Activated naive CD4-positive, alpha-beta T cell treated with anti-CD3 and anti-CD28 coated beads, Interleukin-2, amount 10 ng/mL, durations not matched to agents 7 days and 5 days (primary cell): ENCODE results near the gene AMIGO3.
A peak's percentile ranks its signal among the peaks of the same experiment; 100 is the strongest.

ENCODE experiments used
- CTCF ChIA-PET: fragments of 350-600 bp; sonication (Branson Sonifier 250); formaldehyde crosslinking; loops from one replicate; lab custom pipeline; 2021; ENCODE audit warnings: antibody characterized with exemption; lab: Charles Lee
- DNase-seq: peaks from one replicate; pipeline ENCODE4 v3.0.0-alpha.2; 2020
- H3K27ac Mint-ChIP-seq: one replicate; pipeline ENCODE4 v1.8.0; 2021; ENCODE audit warnings: mild to moderate bottlenecking, moderate library complexity, mixed read lengths
- H3K27me3 Mint-ChIP-seq: one replicate; pipeline ENCODE4 v1.8.0; 2021; ENCODE audit warnings: mild to moderate bottlenecking, mixed read lengths
- H3K36me3 Mint-ChIP-seq: one replicate; pipeline ENCODE4 v1.8.0; 2021; ENCODE audit warnings: mixed read lengths
- H3K4me1 Mint-ChIP-seq: one replicate; pipeline ENCODE4 v1.8.0; 2021; ENCODE audit warnings: mixed read lengths
- H3K4me3 Mint-ChIP-seq: one replicate; pipeline ENCODE4 v1.8.0; 2021; ENCODE audit warnings: mild to moderate bottlenecking, moderate library complexity, mixed read lengths
- H3K9me3 Mint-ChIP-seq: one replicate; pipeline ENCODE4 v1.8.0; 2021; ENCODE audit warnings: mixed read lengths

AMIGO3 gene

DNA sequence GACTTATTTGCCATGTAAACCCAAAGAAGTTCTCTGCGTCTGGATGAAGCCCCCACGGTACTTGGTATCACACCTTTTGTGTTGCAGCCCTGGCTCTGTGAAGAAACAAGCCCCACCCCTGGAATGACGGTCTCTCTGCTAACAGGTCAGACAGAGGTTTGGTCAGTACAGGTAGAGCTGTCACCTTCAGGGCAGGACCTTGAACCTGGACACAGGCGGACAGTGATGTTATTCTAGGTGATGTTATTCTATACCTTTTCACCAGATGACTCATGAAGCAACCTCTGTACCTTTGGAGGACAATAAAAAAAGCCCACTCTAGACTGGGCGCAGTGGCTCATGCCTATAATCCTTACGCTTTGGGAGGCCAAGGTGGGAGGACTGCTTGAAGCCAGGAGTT is 15.3 kb upstream of the AMIGO3 start:
- H3K9me3 Mint-ChIP-seq = no peaks in the 10 kb centered on the region
- H3K27me3 Mint-ChIP-seq = no peaks in the 10 kb centered on the region
- peaks cover 4% of the 10 kb centered on the region for H3K4me1 Mint-ChIP-seq
- no peak for DNase-seq
- H3K27ac Mint-ChIP-seq = no peak overlapping the region
- H3K36me3 Mint-ChIP-seq = peaks cover 45% of the 10 kb centered on the region
- CTCF ChIA-PET = interaction anchor here (1.3 kb wide), 1 partner anchor 104 kb away, joined by 3 read pairs; no protein-coding TSS in a partner anchor
- no peak overlapping the region for H3K4me3 Mint-ChIP-seq

DNA sequence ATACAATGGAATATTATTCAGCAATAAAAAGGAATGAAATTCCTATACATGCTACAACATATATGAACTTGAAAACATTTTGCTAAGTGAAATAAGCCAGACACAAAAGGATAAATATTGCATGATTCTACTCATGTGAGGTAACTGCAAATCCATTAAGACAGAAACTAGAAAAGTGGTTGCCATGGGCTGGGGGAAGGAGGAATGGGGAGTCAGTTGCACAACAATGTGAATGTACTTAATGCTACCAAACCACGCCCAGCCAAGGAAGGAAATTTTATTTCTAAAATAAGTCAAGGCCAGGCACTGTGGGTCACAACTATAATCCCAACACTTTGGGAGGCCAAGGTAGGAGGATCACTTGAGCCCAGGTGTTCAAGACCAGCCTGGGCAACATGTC is 14.1 kb upstream of the AMIGO3 start:
- CTCF ChIA-PET = no interaction called here

DNA sequence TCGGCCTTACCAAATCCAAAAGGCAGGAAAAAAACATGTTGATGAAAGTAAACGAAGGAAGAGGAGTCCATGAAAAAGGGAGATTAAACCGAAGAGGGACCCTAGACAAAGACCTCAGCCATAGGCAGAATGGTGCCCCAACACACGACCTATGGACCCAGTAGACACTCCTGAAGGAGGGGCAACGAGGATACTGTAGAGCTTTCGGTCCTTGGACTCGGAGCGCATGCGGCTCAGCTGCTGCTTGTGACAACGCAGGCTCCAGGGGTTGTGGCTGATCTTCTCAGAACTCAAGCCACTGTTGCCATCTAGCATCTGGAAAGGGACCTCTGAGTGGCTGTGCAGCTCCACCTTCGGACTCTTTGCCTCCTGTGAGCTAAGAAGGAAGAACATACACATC is 13.1 kb upstream of the AMIGO3 start:
- H3K27me3 Mint-ChIP-seq = no peaks in the 10 kb centered on the region
- peaks cover 35% of the 10 kb centered on the region for H3K36me3 Mint-ChIP-seq
- H3K27ac Mint-ChIP-seq = no peak overlapping the region
- H3K9me3 Mint-ChIP-seq = no peaks in the 10 kb centered on the region
- H3K4me3 Mint-ChIP-seq = no peak overlapping the region
- CTCF ChIA-PET = no interaction called here
- H3K4me1 Mint-ChIP-seq = no peaks in the 10 kb centered on the region
- DNase-seq = no peak

More for the DNA sequence above, 14.1 kb upstream of the AMIGO3 start:
- peaks cover 1% of the 10 kb centered on the region for H3K4me1 Mint-ChIP-seq
- no peaks in the 10 kb centered on the region for H3K9me3 Mint-ChIP-seq
- H3K36me3 Mint-ChIP-seq = peaks cover 41% of the 10 kb centered on the region
- DNase-seq = no peak
- no peaks in the 10 kb centered on the region for H3K27me3 Mint-ChIP-seq
- no peak overlapping the region for H3K4me3 Mint-ChIP-seq
- H3K27ac Mint-ChIP-seq = no peak overlapping the region

DNA sequence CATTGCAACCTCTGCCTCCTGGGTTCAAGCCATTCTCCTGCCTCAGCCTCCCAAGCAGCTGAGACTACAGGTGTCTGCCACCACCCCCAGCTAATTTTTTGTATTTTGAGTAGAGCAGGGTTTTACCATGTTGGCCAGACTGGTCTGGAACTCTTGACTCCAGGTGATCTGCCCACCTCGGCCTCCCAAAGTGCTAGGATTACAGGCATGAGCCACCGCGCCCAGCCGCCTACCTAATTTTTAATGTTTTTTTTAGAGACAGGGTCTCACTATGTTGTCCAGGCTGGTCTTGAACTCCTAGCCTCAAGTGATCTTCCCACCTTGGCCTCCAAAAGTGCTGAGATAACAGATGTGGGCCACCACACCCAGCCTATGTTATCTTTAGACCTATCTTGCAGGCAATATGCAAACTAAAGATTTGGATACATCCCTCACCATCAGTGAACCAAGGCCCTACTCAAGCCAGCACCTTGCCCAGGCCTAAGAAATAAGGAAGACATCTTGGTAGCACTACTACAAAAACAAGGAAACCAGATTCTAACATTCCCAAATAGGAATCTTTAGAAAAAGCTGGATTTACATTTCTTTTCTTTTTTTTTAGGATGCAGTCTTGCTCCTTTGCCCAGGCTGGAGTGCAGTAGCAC is 10.6 kb upstream of the AMIGO3 start:
- Mint-ChIP-seq H3K9me3 (no peaks in the 10 kb centered on the region), H3K4me3 (no peak overlapping the region)

DNA sequence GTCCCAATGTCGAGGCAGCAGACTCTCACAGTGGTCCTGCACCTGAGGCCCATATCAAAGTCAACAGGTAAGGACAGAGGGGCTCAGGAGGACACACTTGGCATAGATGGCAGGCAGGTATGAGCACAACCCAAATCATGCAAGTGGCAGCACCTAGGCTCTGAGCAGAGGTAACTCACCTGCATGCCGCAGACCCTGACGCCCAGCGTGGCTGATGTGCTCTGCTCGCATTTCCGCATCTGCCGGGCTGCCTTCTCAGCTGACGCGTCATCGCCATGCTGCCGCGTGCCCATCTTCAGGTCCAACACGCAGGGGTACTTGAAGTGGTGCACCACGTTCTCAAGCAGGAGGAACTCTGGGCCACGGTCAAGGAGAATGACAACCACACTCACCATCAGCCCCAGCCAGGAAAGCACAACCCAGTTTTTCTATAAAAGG is 8.5 kb upstream of the AMIGO3 start:
- H3K36me3 Mint-ChIP-seq = peaks cover 27% of the 10 kb centered on the region
- no peak for DNase-seq
- H3K4me1 Mint-ChIP-seq = peaks cover 14% of the 10 kb centered on the region
- no peaks in the 10 kb centered on the region for H3K9me3 Mint-ChIP-seq
- CTCF ChIA-PET = no interaction called here
- H3K4me3 Mint-ChIP-seq = no peak overlapping the region
- H3K27me3 Mint-ChIP-seq = peaks cover 3% of the 10 kb centered on the region
- H3K27ac Mint-ChIP-seq = no peak overlapping the region

More for the DNA sequence above, 10.6 kb upstream of the AMIGO3 start:
- CTCF ChIA-PET = interaction anchor here (1.1 kb wide), 1 partner anchor 9 kb away, joined by 3 read pairs; no protein-coding TSS in a partner anchor
- Mint-ChIP-seq H3K27ac (no peak overlapping the region), H3K4me1 (peaks cover under 1% of the 10 kb centered on the region), H3K36me3 (peaks cover 32% of the 10 kb centered on the region), H3K27me3 (no peaks in the 10 kb centered on the region)
- DNase-seq = no peak

DNA sequence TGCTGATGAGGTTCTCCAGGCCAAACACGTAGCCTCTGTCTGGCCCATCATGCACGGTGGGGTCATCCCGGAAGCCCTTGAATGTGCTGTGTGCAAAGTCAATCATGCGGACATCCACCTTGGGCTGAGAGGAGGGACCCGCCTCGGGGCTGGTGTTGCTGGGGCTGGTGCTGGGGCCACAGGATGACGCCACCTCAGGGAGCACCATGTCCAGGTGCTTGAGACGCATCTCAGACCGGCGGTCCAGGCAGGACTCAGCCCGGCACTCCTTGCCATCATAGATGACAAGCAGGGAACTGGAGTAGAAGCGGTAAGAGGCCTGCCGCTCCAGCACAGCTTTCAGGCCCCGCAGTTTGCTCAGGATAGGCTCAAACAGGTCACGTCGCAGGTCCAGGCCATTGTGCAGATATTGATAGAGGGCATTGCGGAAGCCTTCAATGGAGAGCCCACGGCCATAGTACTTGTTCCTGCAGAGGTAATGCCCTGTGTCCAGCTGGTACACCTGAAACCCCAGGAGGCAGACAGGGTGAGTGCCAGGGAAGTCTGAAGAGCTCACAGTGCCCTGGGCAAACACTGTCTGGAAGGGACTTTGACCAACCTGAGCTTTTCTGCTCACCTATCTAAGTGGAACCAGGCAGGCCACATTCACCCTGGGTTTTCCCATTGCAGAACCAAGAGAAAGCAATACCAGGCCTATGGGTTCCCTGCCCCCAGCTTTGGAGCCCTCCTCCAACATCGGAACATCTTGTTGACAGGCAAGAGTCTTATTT is 7.9 kb upstream of the AMIGO3 start:
- no peak overlapping the region for H3K4me3 Mint-ChIP-seq
- peaks cover 20% of the 10 kb centered on the region for H3K4me1 Mint-ChIP-seq
- peaks cover 25% of the 10 kb centered on the region for H3K36me3 Mint-ChIP-seq
- no peak for DNase-seq
- peaks cover 3% of the 10 kb centered on the region for H3K27me3 Mint-ChIP-seq
- no peak overlapping the region for H3K27ac Mint-ChIP-seq
- no peaks in the 10 kb centered on the region for H3K9me3 Mint-ChIP-seq
- CTCF ChIA-PET = no interaction called here

DNA sequence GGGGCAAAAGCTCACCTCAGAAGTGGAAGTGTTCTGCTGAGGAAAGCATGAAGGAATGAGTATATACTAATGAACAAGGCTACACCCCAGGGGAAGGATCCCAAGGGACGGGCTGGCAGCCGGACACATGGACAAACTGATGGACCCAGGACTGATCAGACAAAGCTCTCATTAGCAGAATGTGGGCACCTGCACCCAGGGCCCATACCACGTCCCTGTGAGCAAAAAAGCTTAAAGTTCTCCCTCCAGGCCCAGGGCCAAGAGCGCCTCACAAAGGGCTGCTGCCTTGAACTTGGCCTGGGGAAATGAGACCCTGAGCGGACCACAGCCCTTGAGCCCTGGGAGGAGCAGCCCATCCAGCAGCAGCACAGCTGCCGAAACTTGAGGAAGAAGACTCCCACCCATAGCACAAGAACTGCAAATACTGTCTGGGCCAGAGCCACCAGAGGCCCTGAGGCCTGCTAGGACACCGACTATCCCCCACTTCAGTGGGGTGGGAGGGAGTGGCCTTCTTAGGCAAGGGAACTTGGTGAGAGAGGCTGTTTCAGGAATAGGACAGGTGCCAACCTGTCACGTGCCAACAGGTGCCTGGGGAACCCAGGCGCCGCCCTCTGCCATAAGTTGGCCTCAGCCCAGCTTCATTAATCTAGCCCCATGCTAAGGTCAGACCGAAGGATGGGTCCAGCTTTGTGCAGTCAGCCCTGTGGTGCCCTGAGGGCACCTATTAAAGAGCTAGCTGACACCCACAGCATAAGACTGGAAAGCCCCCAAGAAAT is 6.6 kb upstream of the AMIGO3 start:
- H3K27ac Mint-ChIP-seq = peak overlapping the region; percentile 19
- H3K27me3 Mint-ChIP-seq = peaks cover 3% of the 10 kb centered on the region
- H3K4me3 Mint-ChIP-seq = no peak overlapping the region
- DNase-seq = no peak
- CTCF ChIA-PET = interaction anchor here (0.9 kb wide), 1 partner anchor 23 kb away, joined by 3 read pairs; no protein-coding TSS in a partner anchor
- peaks cover 26% of the 10 kb centered on the region for H3K36me3 Mint-ChIP-seq
- H3K4me1 Mint-ChIP-seq = peaks cover 23% of the 10 kb centered on the region
- H3K9me3 Mint-ChIP-seq = no peaks in the 10 kb centered on the region

DNA sequence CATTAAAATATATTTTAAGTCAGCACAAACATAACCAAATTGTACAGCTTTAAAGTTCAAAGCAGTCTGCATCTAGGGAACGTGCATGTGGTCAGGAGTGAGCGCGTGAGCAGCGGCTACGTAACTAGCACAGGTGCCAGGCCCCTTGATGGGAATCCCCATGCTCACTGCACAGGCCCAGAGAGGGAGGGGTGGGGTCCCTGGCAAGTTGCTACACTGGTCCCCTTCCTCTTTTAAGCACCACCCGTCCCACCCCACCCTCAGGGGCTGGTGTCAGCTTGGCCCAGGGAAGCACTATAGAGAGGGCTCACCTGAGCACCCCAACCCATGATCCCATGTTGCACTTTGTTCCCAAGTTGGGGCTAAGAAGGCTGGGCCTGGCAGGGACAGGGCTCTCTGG is 5.1 kb upstream of the AMIGO3 start:
- Mint-ChIP-seq H3K4me1 (peaks cover 37% of the 10 kb centered on the region), H3K27ac (peak overlapping the region; percentile 98), H3K36me3 (peaks cover 30% of the 10 kb centered on the region), H3K4me3 (peak overlapping the region; percentile 93), H3K9me3 (no peaks in the 10 kb centered on the region), H3K27me3 (peaks cover 3% of the 10 kb centered on the region)
- CTCF ChIA-PET = interaction anchor here (0.7 to 1.2 kb wide), 2 partner anchors 23 to 536 kb away, joined by 3 read pairs; no protein-coding TSS in a partner anchor
- DNase-seq = peak; percentile 59

DNA sequence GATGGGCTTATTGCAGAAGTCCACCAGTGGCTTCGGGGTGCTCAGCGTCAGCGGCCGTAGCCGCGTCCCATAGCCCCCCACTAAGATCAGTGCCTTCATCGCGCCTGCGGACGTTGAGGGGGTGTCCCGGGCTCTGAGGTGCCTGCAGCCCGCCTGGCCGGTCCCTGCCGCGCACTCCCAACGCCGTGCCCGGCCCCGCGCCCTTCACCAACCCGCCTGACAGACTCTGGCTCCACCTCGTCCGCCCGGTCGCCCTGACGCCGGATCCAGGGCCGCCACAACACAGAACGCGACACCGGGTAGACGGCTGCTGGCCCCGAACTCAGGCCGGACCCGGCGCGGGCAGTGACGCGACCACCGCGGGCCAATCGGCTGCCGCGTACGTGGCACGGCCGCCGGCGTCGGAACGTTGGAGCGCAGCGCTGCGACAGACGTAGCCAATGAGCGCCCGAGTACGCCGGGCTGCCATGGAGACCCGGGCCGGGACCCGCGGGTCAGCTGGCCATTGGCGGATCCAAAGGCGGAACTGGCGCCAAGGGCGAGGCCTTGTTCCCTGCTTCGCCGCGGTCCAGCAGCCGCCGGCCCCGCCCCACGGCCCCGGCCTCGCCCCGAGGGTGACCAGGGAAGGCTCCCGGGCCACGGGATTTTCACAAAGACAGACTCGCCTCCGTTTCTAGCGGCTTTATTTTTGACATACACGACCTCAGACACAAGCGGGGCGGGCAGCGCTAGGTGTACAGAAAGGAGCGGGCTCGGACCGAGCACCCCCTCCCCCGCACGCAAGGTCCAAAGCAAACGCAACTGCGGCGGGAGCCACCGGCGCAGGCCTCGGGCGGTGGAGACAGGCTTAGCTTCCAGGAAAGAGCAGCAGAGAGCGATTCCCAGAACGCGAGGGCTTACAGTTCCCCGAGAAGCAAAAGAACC is 4.4 kb upstream of the AMIGO3 start, which contains the start of gene GMPPB:
GMPPB (minus strand) TSS at position 324 of the 924 bp plus-strand sequence; CDS start at position 99, 225 bp downstream.
- H3K36me3 Mint-ChIP-seq = peaks cover 30% of the 10 kb centered on the region
- peaks cover 7% of the 10 kb centered on the region for H3K27me3 Mint-ChIP-seq
- peaks cover 44% of the 10 kb centered on the region for H3K4me1 Mint-ChIP-seq
- DNase-seq = peak; percentile 96
- CTCF ChIA-PET = interaction anchor here (0.6 to 1.2 kb wide), 4 partner anchors 20 to 536 kb away, joined by 3 to 4 read pairs (median 3); no protein-coding TSS in a partner anchor
- H3K9me3 Mint-ChIP-seq = no peaks in the 10 kb centered on the region
- H3K4me3 Mint-ChIP-seq = peak within 1 kb of the TSS; percentile 93
- H3K27ac Mint-ChIP-seq = peak within 1 kb of the TSS; percentile 98

DNA sequence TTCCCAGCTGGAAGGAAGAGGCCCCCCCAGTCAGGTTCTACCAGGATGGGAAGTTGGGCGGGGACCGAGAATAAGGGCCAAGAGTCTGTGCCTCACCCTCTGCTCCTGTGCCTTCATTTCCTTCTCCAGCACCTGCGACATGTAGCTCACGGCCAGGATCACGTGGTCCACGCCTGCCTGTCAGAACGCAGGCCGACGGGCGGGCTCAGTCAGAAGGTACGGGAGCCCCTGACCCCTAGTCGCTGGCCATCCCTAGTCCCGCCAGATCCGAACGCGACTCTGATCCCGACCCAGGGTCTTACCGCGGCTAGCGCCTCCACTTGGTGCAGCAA is 3.8 kb upstream of the AMIGO3 start:
- DNase-seq = peak; percentile 83
- peaks cover 50% of the 10 kb centered on the region for H3K4me1 Mint-ChIP-seq
- H3K36me3 Mint-ChIP-seq = peaks cover 30% of the 10 kb centered on the region
- H3K27me3 Mint-ChIP-seq = peaks cover 11% of the 10 kb centered on the region
- peak overlapping the region; percentile 98 for H3K27ac Mint-ChIP-seq
- H3K9me3 Mint-ChIP-seq = no peaks in the 10 kb centered on the region
- CTCF ChIA-PET = interaction anchor here (0.6 to 1.2 kb wide), 2 partner anchors 20 to 95 kb away, joined by 3 to 4 read pairs; no protein-coding TSS in a partner anchor
- H3K4me3 Mint-ChIP-seq = peak overlapping the region; percentile 93

DNA sequence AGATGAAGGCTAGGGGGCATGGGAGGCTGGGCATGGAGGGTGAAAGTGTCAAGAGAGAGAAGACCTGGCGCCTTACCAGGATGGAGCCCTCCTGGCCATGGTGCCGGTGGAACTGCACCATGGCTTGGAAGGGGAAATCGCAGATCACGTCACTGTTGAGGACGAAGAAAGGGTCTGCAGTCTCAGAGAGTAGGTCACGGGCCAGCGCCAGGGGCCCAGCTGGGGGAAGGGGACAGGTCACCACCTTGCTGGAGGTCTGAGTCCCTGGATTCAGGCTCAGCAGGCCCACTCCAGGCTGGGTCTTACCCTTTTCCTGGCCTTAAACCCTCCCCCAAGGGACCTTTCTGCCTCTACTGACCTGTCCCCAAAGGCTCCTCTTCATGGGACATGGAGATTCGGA is 3.4 kb upstream of the AMIGO3 start:
- peak overlapping the region; percentile 93 for H3K4me3 Mint-ChIP-seq
- H3K4me1 Mint-ChIP-seq = peaks cover 50% of the 10 kb centered on the region
- peaks cover 30% of the 10 kb centered on the region for H3K36me3 Mint-ChIP-seq
- peak overlapping the region; percentile 98 for H3K27ac Mint-ChIP-seq
- no peaks in the 10 kb centered on the region for H3K9me3 Mint-ChIP-seq
- CTCF ChIA-PET = interaction anchor here (0.6 to 1.2 kb wide), 2 partner anchors 19 to 95 kb away, joined by 3 to 4 read pairs; no protein-coding TSS in a partner anchor
- DNase-seq = no peak
- H3K27me3 Mint-ChIP-seq = peaks cover 11% of the 10 kb centered on the region

DNA sequence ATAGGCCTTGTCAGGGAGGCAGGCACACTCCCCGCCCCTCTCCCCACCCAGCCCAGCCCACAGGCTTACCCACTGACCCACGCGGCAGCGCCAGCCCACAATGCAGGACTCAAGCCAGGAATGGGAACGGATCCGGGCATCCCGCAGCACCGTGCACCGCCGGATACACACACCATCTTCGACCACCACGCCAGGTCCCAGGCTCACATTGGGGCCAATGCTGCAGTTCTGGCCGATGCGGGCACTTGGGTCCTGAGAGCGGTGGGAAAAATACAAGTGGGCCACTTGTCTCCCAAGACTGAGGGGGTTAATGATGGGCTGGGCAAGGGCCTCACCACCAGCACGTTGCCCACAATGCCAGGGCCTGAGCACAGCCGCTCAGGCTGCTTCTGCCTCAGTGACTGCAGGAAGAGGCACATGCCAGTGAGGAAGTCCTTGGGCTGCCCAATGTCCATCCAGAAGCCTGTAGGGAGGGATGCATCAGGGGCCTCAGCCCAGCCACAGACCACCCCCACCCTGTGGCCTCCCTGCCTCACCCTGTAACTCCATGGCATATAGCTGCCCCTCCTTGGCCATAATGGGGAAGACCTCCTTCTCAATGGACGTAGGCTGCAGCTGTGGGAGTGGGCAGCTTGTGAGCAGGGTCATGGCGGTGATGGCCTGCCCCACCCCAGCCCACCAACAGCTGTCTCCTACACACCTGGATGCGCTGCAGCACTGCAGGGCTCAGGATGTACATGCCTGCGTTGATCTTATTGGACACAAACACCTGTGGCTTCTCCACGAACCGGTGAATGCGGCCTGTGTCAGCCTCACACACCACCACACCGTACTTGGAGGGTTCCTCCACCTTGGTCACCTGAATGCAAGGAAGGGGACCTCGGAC is 2.7 kb upstream of the AMIGO3 start:
- H3K27me3 Mint-ChIP-seq = peaks cover 11% of the 10 kb centered on the region
- DNase-seq = no peak
- CTCF ChIA-PET = interaction anchor here (0.9 to 1.9 kb wide), 4 partner anchors 7 to 182 kb away, joined by 3 to 8 read pairs (median 4); no protein-coding TSS in a partner anchor
- peaks cover 26% of the 10 kb centered on the region for H3K36me3 Mint-ChIP-seq
- H3K4me3 Mint-ChIP-seq = peak overlapping the region; percentile 93
- peak overlapping the region; percentile 98 for H3K27ac Mint-ChIP-seq
- no peaks in the 10 kb centered on the region for H3K9me3 Mint-ChIP-seq
- H3K4me1 Mint-ChIP-seq = peaks cover 52% of the 10 kb centered on the region
